ENCODE data around the gene OR14I1.

OR14I1 gene

GRCh38 chr1:248703674-248704073 is 1.1 kb upstream of the OR14I1 start:
- peak; percentile 23; the same call in 1 of the 2 replicates for TF ChIP-seq CTCF (IDR thresholded peaks at IDR 0.05)
- TF ChIP-seq ZFX (IDR thresholded peaks at IDR 0.05; ENCODE audit: borderline replicate concordance), result no peak
- H3K27ac ChIP-seq, result no peak overlapping the region

DNA sequence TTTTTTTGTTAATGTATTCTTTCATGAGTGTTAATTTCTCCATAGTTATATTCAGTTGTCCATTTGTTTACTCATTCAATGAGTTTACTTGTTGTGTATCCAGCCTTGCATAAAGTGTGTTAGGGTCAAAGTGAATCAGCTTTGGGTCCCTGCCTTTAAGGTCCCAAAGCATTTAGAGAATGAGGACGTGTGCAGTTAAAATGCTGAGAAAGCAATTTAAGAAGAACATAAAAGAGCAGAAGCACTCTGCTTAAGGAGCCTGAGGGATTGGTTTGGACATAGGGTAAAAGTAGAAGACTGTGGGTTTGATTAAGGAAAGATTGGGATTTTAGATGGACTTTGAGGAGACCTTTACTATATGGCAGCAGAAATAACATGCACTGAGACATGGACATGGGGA is 3.5 kb downstream of the OR14I1 start:
- H3K27ac ChIP-seq, result no peak overlapping the region
- no peak for TF ChIP-seq ZFX (IDR thresholded peaks at IDR 0.05; ENCODE audit: borderline replicate concordance)
- TF ChIP-seq CTCF (IDR thresholded peaks at IDR 0.05), result no peak

DNA sequence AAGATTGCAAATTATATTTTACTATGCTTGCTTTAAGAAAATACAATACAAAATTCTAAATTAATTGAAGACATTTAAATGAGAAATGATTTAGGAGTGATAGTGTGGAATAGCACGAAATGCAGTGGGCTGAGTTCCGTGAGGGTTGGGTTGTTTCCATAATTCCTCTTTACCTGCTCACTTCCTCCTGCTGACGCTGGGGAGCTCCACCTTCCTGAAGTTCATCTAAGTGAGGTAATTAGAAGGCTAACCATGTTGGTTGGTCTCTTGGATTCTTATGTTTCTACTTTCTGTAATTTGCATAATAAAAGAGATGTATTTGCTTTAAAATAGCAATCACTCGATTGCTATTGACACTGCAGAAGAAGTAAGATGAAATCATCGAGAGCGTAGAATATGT is 4.7 kb downstream of the OR14I1 start:
- TF ChIP-seq ZFX (IDR thresholded peaks at IDR 0.05; ENCODE audit: borderline replicate concordance) (no peak), CTCF (IDR thresholded peaks at IDR 0.05) (no peak)

GRCh38 chr1:248696774-248697173 is 5.8 kb downstream of the OR14I1 start:
- H3K27ac ChIP-seq, result no peak overlapping the region
- TF ChIP-seq CTCF (IDR thresholded peaks at IDR 0.05), result no peak
- no peak for TF ChIP-seq ZFX (IDR thresholded peaks at IDR 0.05; ENCODE audit: borderline replicate concordance)

More for the DNA sequence above, 4.7 kb downstream of the OR14I1 start:
- no peak overlapping the region for H3K27ac ChIP-seq

DNA sequence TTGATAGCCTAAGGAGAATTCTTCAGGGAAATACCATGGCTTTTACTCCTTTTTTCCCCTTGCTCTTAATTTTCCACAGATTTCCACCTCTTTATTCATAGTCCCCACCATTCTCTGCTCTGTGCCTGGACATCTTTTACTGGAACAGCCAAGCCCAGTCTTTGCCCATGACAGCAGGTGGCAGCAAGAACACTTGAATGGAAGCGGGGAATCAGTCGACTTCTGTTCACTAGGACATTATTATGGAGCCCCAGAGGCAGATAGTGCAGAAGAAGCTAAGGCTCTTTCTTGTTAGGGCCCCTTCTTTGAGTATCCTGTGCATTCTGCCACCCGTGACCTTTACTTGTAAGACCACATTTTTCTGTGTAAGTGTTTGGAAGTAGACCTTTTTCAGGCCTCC is 6.3 kb downstream of the OR14I1 start:
- no peak overlapping the region for H3K27ac ChIP-seq
- TF ChIP-seq ZFX (IDR thresholded peaks at IDR 0.05; ENCODE audit: borderline replicate concordance) (no peak), CTCF (IDR thresholded peaks at IDR 0.05) (peak; percentile 29)

DNA sequence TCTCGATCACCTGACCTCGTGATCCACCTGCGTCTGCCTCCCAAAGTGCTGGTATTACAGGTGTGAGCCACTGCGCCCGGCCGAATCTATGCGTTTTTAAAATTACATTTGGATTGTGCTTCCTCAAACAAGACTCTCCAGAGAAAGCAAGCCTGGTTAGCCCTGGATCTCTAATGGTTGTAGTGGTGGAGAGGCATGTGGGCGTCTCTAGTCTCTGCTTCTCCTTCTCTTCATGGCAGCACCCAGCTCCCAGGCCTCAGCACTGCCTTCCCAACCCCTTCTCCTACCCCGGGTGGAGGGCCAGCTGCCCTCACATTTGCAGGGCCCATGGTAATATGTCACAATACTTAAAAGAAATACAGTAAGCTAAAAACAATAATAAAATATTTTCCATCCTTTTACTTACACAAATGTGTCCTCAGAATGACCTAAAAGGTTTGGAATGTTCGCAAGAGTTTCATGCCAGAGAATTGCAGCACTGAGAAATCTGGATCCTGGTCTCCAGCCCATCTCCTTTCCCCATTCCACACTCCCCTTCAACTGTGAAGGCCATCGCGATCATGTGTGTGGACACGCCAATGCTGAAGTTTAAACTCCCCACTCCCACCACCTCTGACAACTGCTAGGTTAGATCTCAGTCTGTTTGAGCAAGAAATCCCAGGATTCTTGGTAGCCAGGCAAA is 7.0 kb downstream of the OR14I1 start:
- H3K27ac ChIP-seq, result no peak overlapping the region
- TF ChIP-seq CTCF (IDR thresholded peaks at IDR 0.05) (no peak), ZFX (IDR thresholded peaks at IDR 0.05; ENCODE audit: borderline replicate concordance) (no peak)

DNA sequence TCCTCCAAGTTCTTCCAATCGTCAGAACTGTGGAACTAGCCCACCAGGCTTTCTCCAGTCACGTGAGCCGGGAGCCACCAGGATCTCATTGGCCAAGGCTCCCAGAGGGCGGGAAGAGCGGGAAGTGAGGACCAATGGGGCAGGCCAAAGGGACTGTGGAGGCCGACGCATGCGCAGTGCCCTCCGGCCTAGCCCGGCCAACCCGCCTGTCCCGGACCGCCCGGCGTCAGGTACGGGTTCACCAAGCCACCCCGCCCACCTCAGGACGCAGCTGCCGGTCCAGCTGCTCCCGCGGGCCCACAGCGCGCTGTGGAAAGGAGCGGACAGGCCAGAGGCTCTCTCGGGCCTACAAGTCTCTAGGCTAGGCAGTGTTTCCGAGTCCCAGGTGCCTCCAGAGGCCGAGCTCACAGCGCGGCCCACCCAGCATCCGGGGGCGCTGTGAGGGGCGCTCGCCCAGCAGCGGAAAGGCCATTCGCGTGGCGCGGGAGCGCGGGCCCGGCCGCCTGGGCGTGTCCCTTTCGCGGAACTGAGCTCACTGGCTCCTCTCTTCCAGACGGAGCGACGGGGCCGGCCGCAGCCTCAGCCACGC is 10.9 kb downstream of the OR14I1 start:
- TF ChIP-seq ZFX (IDR thresholded peaks at IDR 0.05; ENCODE audit: borderline replicate concordance), result no peak
- no peak for TF ChIP-seq CTCF (IDR thresholded peaks at IDR 0.05)
- H3K27ac ChIP-seq, result no peak overlapping the region

Measured in 22Rv1 (cell line).